Ishikawa (cell line): ENCODE results near the gene DLX5.

ENCODE experiments used
- EP300 ChIP-seq: IDR thresholded peaks from 2 replicates; pipeline ENCODE4 v1.6.1; 2012; ENCODE audit warnings: borderline replicate concordance
- NFIC ChIP-seq: IDR thresholded peaks from 2 replicates; pipeline ENCODE4 v1.6.1; 2012
- TCF12 ChIP-seq: IDR thresholded peaks from 2 replicates; pipeline ENCODE4 v1.6.1; 2012; ENCODE audit warnings: low read depth
- TEAD4 ChIP-seq: IDR thresholded peaks from 2 replicates; pipeline ENCODE4 v1.6.1; 2012
- YY1 ChIP-seq: IDR thresholded peaks from 2 replicates; pipeline ENCODE4 v1.6.1; 2012; ENCODE audit warnings: low read depth
- TF ChIP-seq, protein P1 (sequence below): IDR thresholded peaks from 2 replicates; pipeline ENCODE4 v1.6.1; 2012; ENCODE audit warnings: low read depth, mild to moderate bottlenecking

DNA sequence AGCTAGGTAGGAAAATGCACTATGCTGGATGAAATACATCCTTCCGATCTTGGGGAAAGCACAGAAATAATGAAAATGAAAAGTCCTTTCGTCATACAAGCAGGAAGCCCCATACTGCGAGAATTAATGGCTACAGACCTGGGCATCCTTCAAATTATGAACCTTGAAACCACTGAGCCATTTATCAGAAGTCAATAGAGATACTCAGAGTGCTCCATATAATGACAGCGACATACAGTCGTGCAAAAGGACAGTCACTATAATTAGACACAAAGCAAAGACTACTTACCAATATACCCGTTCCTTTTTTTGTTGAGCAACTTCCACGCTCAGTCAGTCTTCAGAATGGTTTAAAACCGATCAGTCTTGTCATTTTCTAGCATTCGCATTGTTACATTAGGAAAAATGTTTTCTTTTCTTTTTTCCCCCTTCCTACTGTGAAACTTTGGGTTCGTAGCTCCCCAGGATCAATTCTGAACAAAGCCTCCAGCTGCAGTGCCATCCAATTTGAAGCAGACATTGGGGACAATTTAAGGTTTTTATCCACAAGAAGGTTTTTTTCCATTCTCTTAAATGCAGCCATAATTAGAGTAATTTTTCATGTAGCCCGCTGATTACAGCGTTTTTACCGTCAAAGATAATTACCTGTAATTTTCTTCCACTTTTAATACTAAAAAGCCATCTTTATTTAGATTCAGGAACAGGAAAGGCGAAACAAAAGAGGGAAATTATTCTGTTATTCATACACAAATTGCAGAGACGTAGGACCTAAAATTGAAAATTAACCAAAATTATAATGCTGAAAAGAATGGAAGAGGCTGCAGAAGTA, 12.9 kb downstream of the DLX5 start:
- no peak for TF ChIP-seq TEAD4
- TF ChIP-seq, protein P1, sequence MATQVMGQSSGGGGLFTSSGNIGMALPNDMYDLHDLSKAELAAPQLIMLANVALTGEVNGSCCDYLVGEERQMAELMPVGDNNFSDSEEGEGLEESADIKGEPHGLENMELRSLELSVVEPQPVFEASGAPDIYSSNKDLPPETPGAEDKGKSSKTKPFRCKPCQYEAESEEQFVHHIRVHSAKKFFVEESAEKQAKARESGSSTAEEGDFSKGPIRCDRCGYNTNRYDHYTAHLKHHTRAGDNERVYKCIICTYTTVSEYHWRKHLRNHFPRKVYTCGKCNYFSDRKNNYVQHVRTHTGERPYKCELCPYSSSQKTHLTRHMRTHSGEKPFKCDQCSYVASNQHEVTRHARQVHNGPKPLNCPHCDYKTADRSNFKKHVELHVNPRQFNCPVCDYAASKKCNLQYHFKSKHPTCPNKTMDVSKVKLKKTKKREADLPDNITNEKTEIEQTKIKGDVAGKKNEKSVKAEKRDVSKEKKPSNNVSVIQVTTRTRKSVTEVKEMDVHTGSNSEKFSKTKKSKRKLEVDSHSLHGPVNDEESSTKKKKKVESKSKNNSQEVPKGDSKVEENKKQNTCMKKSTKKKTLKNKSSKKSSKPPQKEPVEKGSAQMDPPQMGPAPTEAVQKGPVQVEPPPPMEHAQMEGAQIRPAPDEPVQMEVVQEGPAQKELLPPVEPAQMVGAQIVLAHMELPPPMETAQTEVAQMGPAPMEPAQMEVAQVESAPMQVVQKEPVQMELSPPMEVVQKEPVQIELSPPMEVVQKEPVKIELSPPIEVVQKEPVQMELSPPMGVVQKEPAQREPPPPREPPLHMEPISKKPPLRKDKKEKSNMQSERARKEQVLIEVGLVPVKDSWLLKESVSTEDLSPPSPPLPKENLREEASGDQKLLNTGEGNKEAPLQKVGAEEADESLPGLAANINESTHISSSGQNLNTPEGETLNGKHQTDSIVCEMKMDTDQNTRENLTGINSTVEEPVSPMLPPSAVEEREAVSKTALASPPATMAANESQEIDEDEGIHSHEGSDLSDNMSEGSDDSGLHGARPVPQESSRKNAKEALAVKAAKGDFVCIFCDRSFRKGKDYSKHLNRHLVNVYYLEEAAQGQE = no peak
- no peak for TF ChIP-seq NFIC
- no peak for TF ChIP-seq TCF12
- no peak for TF ChIP-seq YY1
- TF ChIP-seq EP300 = no peak
